Activated CD8-positive, alpha-beta T cell treated with anti-CD3 and anti-CD28 coated beads for 36 hours (primary cell): ENCODE measurements around the gene GPR137. TPM values are rescaled to one million over a fixed set of nuclear protein-coding genes. Genes with fewer than 3 reads are reported as not detected.

Experiments
- ATAC-seq: fragments of 200-7000 bp; cut with Tn5 transposase; one replicate; pipeline ENCODE4 v1.10.0; 2021; ENCODE audit warnings: mild to moderate bottlenecking, moderate library complexity
- CTCF ChIA-PET: fragments of 350-600 bp; sonication (Branson Sonifier 250); formaldehyde crosslinking; loops from one replicate; lab custom pipeline; 2021; ENCODE audit warnings: antibody characterized with exemption; lab: Charles Lee
- POLR2A ChIA-PET: fragments of 350-600 bp; sonication (Branson Sonifier 250); formaldehyde crosslinking; loops from one replicate; lab custom pipeline; 2021; ENCODE audit warnings: antibody characterized with exemption; lab: Charles Lee
- DNase-seq: peaks from one replicate; pipeline ENCODE4 v3.0.0-alpha.2; 2020
- H3K27ac Mint-ChIP-seq: one replicate; pipeline ENCODE4 v1.8.0; 2021; ENCODE audit warnings: mild to moderate bottlenecking, mixed read lengths
- H3K27me3 Mint-ChIP-seq: one replicate; pipeline ENCODE4 v1.8.0; 2021; ENCODE audit warnings: mixed read lengths
- H3K36me3 Mint-ChIP-seq: one replicate; pipeline ENCODE4 v1.8.0; 2021; ENCODE audit warnings: low read depth, mixed read lengths
- H3K4me1 Mint-ChIP-seq: one replicate; pipeline ENCODE4 v1.8.0; 2021; ENCODE audit warnings: low read depth, mixed read lengths
- H3K4me3 Mint-ChIP-seq: one replicate; pipeline ENCODE4 v1.8.0; 2021; ENCODE audit warnings: mild to moderate bottlenecking, moderate library complexity, mixed read lengths
- H3K9me3 Mint-ChIP-seq: one replicate; pipeline ENCODE4 v1.8.0; 2021; ENCODE audit warnings: mixed read lengths
- intact Hi-C: fragments of 100-400 bp; cut with micrococcal nuclease; formaldehyde crosslinking; loops from one replicate; pipeline ENCODE4 v1.10.0; 2022
- total RNA-seq, 2 experiments: library from RNA; stranded (reverse); gene quantifications; one replicate each; pipeline ENCODE4 v1.2.3, GENCODE V29; 2021
- TF ChIP-seq, protein P1 (sequence below): fragments of 200-600 bp; IDR thresholded peaks from one replicate; pipeline ENCODE4 v1.8.0; 2022; ENCODE audit warnings: antibody characterized with exemption, mild to moderate bottlenecking

The GPR137 gene
- total RNA-seq, 2 experiments from 2014 or later = 23.7 to 28.5 TPM

DNA sequence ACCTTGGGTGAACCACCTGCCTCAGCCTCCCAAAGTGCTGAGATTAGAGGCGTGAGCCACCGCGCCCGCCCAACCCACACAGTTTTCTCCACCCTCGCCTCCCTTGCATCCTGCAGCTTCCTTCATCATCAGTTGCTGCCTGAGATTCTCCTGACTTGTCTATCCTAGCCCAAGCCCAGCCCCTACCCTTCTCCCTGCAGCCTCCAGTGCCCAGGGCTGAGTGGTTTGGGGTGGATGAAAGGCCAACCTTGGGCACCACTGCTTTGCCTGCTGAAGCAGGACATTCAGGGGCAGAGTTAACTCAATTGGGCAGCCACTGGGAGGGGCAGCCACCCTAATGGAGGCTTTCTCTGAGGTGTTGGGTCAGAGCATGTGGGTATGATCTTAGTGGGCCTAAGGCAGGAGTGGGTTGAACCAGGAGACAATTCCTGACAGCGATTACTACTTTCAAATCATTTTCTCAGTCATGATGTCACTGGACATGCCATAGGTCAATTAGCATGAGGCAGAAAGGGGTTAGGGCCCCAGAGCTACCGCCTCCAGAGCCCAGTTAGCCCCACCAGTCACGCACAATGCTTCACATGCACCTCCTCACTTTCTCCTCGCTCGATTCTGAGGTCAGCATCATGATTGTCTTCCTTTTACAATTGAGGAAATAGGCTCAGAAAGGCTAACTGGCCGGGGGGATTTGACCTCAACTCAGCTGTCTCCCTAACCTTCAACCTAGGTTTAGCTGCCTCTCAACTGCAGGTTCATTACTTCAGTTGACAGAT lies 45.8 kb upstream of the GPR137 start:
- intact Hi-C loops = loop anchor here (10.0 kb wide), 1 partner anchor 65 kb away; the partner anchor contains the start of genes CATSPERZ and ESRRA
- ChIA-PET CTCF (interaction anchor here (2.2 kb wide), 1 partner anchor 13 kb away, joined by 10 read pairs; the partner anchor contains the start of genes NUDT22 and TRPT1), POLR2A (interaction anchor here (0.7 to 2.1 kb wide), 10 partner anchors 8 to 77 kb away, joined by 3 to 5 read pairs (median 3); partner anchors contain the start of genes ESRRA, FERMT3 and TRMT112)
- peak overlapping the region; percentile 98 for H3K27ac Mint-ChIP-seq
- TF ChIP-seq, protein P1, sequence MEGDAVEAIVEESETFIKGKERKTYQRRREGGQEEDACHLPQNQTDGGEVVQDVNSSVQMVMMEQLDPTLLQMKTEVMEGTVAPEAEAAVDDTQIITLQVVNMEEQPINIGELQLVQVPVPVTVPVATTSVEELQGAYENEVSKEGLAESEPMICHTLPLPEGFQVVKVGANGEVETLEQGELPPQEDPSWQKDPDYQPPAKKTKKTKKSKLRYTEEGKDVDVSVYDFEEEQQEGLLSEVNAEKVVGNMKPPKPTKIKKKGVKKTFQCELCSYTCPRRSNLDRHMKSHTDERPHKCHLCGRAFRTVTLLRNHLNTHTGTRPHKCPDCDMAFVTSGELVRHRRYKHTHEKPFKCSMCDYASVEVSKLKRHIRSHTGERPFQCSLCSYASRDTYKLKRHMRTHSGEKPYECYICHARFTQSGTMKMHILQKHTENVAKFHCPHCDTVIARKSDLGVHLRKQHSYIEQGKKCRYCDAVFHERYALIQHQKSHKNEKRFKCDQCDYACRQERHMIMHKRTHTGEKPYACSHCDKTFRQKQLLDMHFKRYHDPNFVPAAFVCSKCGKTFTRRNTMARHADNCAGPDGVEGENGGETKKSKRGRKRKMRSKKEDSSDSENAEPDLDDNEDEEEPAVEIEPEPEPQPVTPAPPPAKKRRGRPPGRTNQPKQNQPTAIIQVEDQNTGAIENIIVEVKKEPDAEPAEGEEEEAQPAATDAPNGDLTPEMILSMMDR = no peak
- DNase-seq = peak; percentile 63
- peaks cover 50% of the 10 kb centered on the region for H3K4me1 Mint-ChIP-seq
- ATAC-seq = no peak
- no peaks in the 10 kb centered on the region for H3K27me3 Mint-ChIP-seq
- peak overlapping the region; percentile 93 for H3K4me3 Mint-ChIP-seq
- peaks cover 47% of the 10 kb centered on the region for H3K36me3 Mint-ChIP-seq
- no peaks in the 10 kb centered on the region for H3K9me3 Mint-ChIP-seq

DNA sequence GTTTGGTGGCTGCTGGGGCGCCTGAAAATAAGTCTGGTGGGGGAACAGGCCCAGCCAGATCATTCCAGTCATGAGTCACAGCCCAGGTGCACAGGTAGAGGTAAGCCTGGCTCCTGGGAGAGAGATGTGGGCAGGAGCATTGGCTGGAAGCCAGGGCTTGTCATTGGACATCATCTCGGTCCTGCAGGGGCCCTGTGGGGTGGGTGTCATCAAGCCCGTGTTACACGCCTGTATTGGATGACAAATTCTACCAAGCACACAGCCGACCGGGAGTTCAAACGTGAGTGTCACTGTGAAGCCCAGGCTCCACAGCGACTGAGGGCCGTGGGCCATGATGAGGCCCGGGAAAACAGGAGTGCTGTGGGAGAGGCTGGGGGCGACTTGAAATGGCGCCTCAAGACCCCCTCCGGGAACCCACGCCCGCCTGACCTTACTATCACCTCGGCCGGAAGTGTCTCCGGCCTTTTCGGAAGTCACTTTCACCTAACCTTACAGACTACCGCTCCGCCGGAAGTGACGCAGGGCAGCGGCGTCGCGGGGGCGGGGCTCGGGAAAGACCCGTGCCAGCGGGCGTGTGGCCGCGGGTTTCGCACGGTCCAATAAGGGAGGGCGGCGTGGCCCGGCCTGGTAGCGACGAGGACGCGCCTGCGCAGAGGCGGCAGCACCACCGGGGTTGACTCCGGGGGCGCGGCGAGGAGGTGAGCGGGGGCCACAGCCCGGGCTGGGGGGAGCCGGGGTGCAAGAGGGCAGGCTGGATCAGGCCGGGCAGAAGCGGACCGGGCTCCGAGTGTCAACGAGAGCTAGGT lies 45.0 kb upstream of the GPR137 start, which contains the start of gene FKBP2:
Gene FKBP2, plus strand, starts transcription at position 661 of the 806 bp plus-strand sequence. CDS start 1,293 bp downstream, outside the sequence.
- H3K27ac Mint-ChIP-seq = peak within 1 kb of the TSS; percentile 98
- H3K9me3 Mint-ChIP-seq = no peaks in the 10 kb centered on the region
- intact Hi-C loops = loop anchor here (10.0 kb wide), 1 partner anchor 64 kb away; the partner anchor contains the start of genes CATSPERZ and ESRRA
- POLR2A ChIA-PET = interaction anchor here (0.7 to 5.4 kb wide), 17 partner anchors 9 to 76 kb away, joined by 3 to 41 read pairs (median 4); partner anchors contain the start of genes DNAJC4, ESRRA, FERMT3 and NUDT22
- H3K27me3 Mint-ChIP-seq = no peaks in the 10 kb centered on the region
- DNase-seq (peak; percentile 98), ATAC-seq (peak; percentile 64)
- peaks cover 45% of the 10 kb centered on the region for H3K36me3 Mint-ChIP-seq
- H3K4me1 Mint-ChIP-seq = peaks cover 44% of the 10 kb centered on the region
- TF ChIP-seq, protein P1 = no peak
- CTCF ChIA-PET = interaction anchor here (0.7 to 0.9 kb wide), 5 partner anchors 10 to 77 kb away, joined by 3 to 4 read pairs (median 4); partner anchors contain the start of genes PRDX5 and TRMT112
- peak within 1 kb of the TSS; percentile 93 for H3K4me3 Mint-ChIP-seq

DNA sequence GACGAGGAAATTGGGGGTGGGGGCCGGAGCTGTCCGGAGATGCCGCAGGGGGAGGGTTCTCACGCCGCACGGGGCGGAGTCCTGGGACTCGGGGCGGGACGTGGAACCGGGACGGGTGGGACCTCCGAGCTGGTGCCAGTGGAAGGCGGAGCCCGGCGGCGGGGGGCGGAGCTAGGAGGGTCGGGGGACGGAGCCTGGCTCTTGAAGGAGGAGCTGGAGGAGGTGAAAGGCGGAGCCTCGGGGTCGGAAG lies 44.5 kb upstream of the GPR137 start:
- ATAC-seq = peak; percentile 86
- intact Hi-C loops = loop anchor here (10.0 kb wide), 1 partner anchor 64 kb away; the partner anchor contains the start of genes CATSPERZ and ESRRA
- H3K9me3 Mint-ChIP-seq = no peaks in the 10 kb centered on the region
- H3K4me3 Mint-ChIP-seq = peak overlapping the region; percentile 93
- H3K36me3 Mint-ChIP-seq = peaks cover 48% of the 10 kb centered on the region
- ChIA-PET POLR2A (interaction anchor here (0.8 to 5.4 kb wide), 9 partner anchors 9 to 76 kb away, joined by 3 to 41 read pairs (median 6); partner anchors contain the start of genes DNAJC4, ESRRA, NUDT22 and PLCB3), CTCF (interaction anchor here (0.7 to 0.9 kb wide), 5 partner anchors 9 to 77 kb away, joined by 3 to 4 read pairs (median 4); partner anchors contain the start of genes PRDX5 and TRMT112)
- peaks cover 41% of the 10 kb centered on the region for H3K4me1 Mint-ChIP-seq
- TF ChIP-seq, protein P1 = no peak
- DNase-seq = no peak
- no peaks in the 10 kb centered on the region for H3K27me3 Mint-ChIP-seq
- H3K27ac Mint-ChIP-seq = peak overlapping the region; percentile 98

DNA sequence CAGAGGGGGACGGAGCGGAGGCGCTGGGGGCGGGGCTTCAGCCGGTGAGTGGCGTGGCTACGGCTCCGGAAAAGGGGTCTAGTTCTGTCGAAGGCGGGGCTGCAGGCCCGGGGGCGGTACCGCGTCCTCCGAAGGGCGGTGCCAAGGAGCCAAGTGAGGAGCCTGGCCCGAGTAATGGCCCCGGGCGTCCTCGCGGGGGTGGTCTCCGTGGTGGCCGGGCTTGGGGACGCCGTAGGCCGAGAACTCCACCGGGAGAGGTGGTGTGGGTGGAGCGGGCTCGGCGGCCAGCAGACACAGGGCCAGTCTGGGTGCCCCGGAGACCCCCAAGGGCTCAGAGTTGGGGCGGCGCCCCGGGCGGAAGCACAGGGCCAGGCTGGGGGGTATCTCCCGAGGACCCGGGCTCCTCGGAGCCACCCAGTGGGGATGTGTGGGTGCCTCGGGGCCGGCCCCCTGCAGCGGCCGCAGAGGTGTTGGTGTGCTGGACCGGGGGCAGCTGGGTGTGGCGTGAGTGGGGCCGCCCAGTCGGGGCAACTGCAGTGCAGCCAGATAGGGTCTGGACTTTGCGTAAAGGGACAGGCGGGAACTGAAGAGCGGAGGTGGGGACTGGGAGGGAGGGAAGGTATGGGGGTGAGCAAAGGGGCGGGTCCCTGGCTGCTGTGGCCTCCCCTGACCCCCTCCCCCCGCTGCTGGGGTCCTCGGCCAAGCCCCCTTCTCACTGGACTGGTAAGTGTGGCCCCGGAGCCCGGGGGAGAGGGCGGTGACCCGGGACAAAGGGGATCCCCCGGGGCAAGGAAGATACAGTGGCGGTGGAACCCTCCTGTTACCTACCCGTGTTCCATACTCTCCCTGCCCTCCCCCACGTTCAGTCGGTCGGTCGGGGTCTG lies 43.9 kb upstream of the GPR137 start:
- TF ChIP-seq, protein P1 = no peak
- no peaks in the 10 kb centered on the region for H3K9me3 Mint-ChIP-seq
- ChIA-PET POLR2A (interaction anchor here (0.5 to 6.6 kb wide), 14 partner anchors 9 to 76 kb away, joined by 3 to 61 read pairs (median 6); partner anchors contain the start of genes BAD, DNAJC4, ESRRA and FERMT3), CTCF (interaction anchor here (0.7 to 2.0 kb wide), 6 partner anchors 9 to 76 kb away, joined by 3 to 12 read pairs (median 4); partner anchors contain the start of genes PLCB3, PRDX5 and TRMT112)
- peaks cover 48% of the 10 kb centered on the region for H3K36me3 Mint-ChIP-seq
- H3K27ac Mint-ChIP-seq = peak overlapping the region; percentile 98
- ATAC-seq = peak; percentile 7
- H3K27me3 Mint-ChIP-seq = no peaks in the 10 kb centered on the region
- peaks cover 41% of the 10 kb centered on the region for H3K4me1 Mint-ChIP-seq
- intact Hi-C loops = loop anchor here (10.0 kb wide), 1 partner anchor 63 kb away; the partner anchor contains the start of genes CATSPERZ and ESRRA
- peak overlapping the region; percentile 93 for H3K4me3 Mint-ChIP-seq
- peak; percentile 100 for DNase-seq
